Measurements from ENCODE around the gene CD300LD.

Gene CD300LD

GRCh38 chr17:74541176-74542111 is 50.6 kb downstream of the CD300LD start:
- H3K27ac ChIP-seq, result no peak overlapping the region
- no peak for DNase-seq
- no peak for TF ChIP-seq CTCF (IDR thresholded peaks at IDR 0.05; ENCODE audit: low read depth, low read length)
- no peak overlapping the region for H3K4me3 ChIP-seq (ENCODE audit: low read depth, low read length)
- H3K36me3 ChIP-seq, result no peaks in the 10 kb centered on the region
- peaks cover 100% of the 10 kb centered on the region for H3K27me3 ChIP-seq (ENCODE audit: insufficient read depth, low read depth, severe bottlenecking)
- H3K9me3 ChIP-seq (ENCODE audit: severe bottlenecking), result no peaks in the 10 kb centered on the region

GRCh38 chr17:74539281-74539820 is 52.7 kb downstream of the CD300LD start:
- no peak overlapping the region for H3K27ac ChIP-seq
- DNase-seq, result no peak
- H3K36me3 ChIP-seq, result no peaks in the 10 kb centered on the region
- peaks cover 9% of the 10 kb centered on the region for H3K9me3 ChIP-seq (ENCODE audit: severe bottlenecking)
- TF ChIP-seq CTCF (IDR thresholded peaks at IDR 0.05; ENCODE audit: low read depth, low read length), result no peak
- no peak overlapping the region for H3K4me3 ChIP-seq (ENCODE audit: low read depth, low read length)
- H3K27me3 ChIP-seq (ENCODE audit: insufficient read depth, low read depth, severe bottlenecking), result peaks cover 98% of the 10 kb centered on the region

- no peak for TF ChIP-seq CTCF (IDR thresholded peaks at IDR 0.05; ENCODE audit: low read depth, low read length)
- Histone ChIP-seq H3K9me3 (ENCODE audit: severe bottlenecking) (peaks cover 9% of the 10 kb centered on the region), H3K27ac (no peak overlapping the region), H3K36me3 (no peaks in the 10 kb centered on the region), H3K4me3 (ENCODE audit: low read depth, low read length) (no peak overlapping the region), H3K27me3 (ENCODE audit: insufficient read depth, low read depth, severe bottlenecking) (peaks cover 98% of the 10 kb centered on the region)
- DNase-seq, result no peak
Measured at GRCh38 chr17:74536890-74537289, 55.2 kb downstream of the CD300LD start.

GRCh38 chr17:74532115-74532514 is 60.0 kb downstream of the CD300LD start:
- no peak overlapping the region for H3K4me3 ChIP-seq (ENCODE audit: low read depth, low read length)
- no peak overlapping the region for H3K27ac ChIP-seq
- peak; percentile 5 for DNase-seq
- no peak for TF ChIP-seq CTCF (IDR thresholded peaks at IDR 0.05; ENCODE audit: low read depth, low read length)
- H3K36me3 ChIP-seq, result no peaks in the 10 kb centered on the region
- H3K27me3 ChIP-seq (ENCODE audit: insufficient read depth, low read depth, severe bottlenecking), result peaks cover 98% of the 10 kb centered on the region
- H3K9me3 ChIP-seq (ENCODE audit: severe bottlenecking), result peaks cover 21% of the 10 kb centered on the region

GRCh38 chr17:74531231-74531761 is 60.8 kb downstream of the CD300LD start, which contains the start of gene CD300LB:
TSS of gene CD300LB (minus strand) at chr17:74531475. CDS start at chr17:74531350, 125 bp downstream.
- peak; percentile 1 for DNase-seq
- peaks cover 99% of the 10 kb centered on the region for H3K27me3 ChIP-seq (ENCODE audit: insufficient read depth, low read depth, severe bottlenecking)
- TF ChIP-seq CTCF (IDR thresholded peaks at IDR 0.05; ENCODE audit: low read depth, low read length), result no peak
- H3K4me3 ChIP-seq (ENCODE audit: low read depth, low read length), result no peak within 1 kb of the TSS
- no peaks in the 10 kb centered on the region for H3K36me3 ChIP-seq
- H3K27ac ChIP-seq, result no peak within 1 kb of the TSS
- H3K9me3 ChIP-seq (ENCODE audit: severe bottlenecking), result peaks cover 28% of the 10 kb centered on the region

Data from WERI-Rb-1 (cell line).